Astrocyte (in vitro differentiated cells and primary cell): Measurements from ENCODE around the gene MYO9A. TPM values are rescaled to one million over a fixed set of nuclear protein-coding genes. Genes with fewer than 3 reads are reported as not detected.
"Not testable (repeated sequence)": the region's sequence is repeated elsewhere in the genome, so short reads cannot be mapped to it uniquely, and the experiment has no call there.

Source experiments
- DNase-seq: peaks from one replicate; pipeline ENCODE4 v3.0.0-alpha.2; 2010; ENCODE audit warnings: low read depth
- FAIRE-seq: peaks from 2 replicates; lab custom pipeline; 2011; peaks lifted over from hg19 to GRCh38; lab: Jason Lieb, UNC
- H2AFZ ChIP-seq: 2 replicates; pipeline ENCODE4 v1.6.0; 2012; ENCODE audit warnings: low read depth, low read length, inconsistent platforms
- H3K27ac ChIP-seq: 2 replicates; pipeline ENCODE4 v1.5.1; 2011; ENCODE audit warnings: low read depth, low read length, inconsistent platforms
- H3K27me3 ChIP-seq: 2 replicates; pipeline ENCODE4 v1.6.0; 2011; ENCODE audit warnings: low read length, inconsistent platforms; ENCODE audit not compliant: insufficient read depth
- H3K36me3 ChIP-seq: 2 replicates; pipeline ENCODE4 v1.5.1; 2011; ENCODE audit warnings: low read length, inconsistent platforms; ENCODE audit not compliant: insufficient read depth
- H3K4me1 ChIP-seq: 2 replicates; pipeline ENCODE4 v1.5.1; 2011; ENCODE audit warnings: low read length, inconsistent platforms; ENCODE audit not compliant: insufficient read depth
- H3K4me2 ChIP-seq: 2 replicates; pipeline ENCODE4 v1.6.0; 2012; ENCODE audit warnings: low read length, inconsistent platforms
- H3K4me3 ChIP-seq: 2 replicates; pipeline ENCODE4 v1.5.1; 2011; ENCODE audit warnings: low read depth, mild to moderate bottlenecking, low read length, inconsistent platforms; ENCODE audit not compliant: insufficient read depth
- H3K79me2 ChIP-seq: 2 replicates; pipeline ENCODE4 v1.6.0; 2012; ENCODE audit warnings: mild to moderate bottlenecking, low read length, inconsistent platforms; ENCODE audit not compliant: insufficient read depth
- H3K9ac ChIP-seq: 2 replicates; pipeline ENCODE4 v1.6.0; 2012; ENCODE audit warnings: mild to moderate bottlenecking, low read length, inconsistent platforms
- H3K9me3 ChIP-seq: 2 replicates; pipeline ENCODE4 v1.5.1; 2012; ENCODE audit warnings: low read depth, mild to moderate bottlenecking, low read length, inconsistent platforms; ENCODE audit not compliant: insufficient read depth
- H4K20me1 ChIP-seq: 2 replicates; pipeline ENCODE4 v1.6.0; 2012; ENCODE audit warnings: low read length, inconsistent platforms; ENCODE audit not compliant: insufficient read depth
- H3K27ac Mint-ChIP-seq: one replicate; pipeline ENCODE4 v1.8.0; 2021; ENCODE audit warnings: mild to moderate bottlenecking, mixed read lengths; ENCODE audit not compliant: unreplicated experiment
- H3K27me3 Mint-ChIP-seq: one replicate; pipeline ENCODE4 v1.8.0; 2021; ENCODE audit warnings: low read depth, mixed read lengths; ENCODE audit not compliant: unreplicated experiment
- H3K36me3 Mint-ChIP-seq: one replicate; pipeline ENCODE4 v1.8.0; 2021; ENCODE audit warnings: low read depth, mixed read lengths; ENCODE audit not compliant: unreplicated experiment
- H3K4me1 Mint-ChIP-seq: one replicate; pipeline ENCODE4 v1.8.0; 2021; ENCODE audit warnings: low read depth, mixed read lengths; ENCODE audit not compliant: unreplicated experiment
- H3K4me3 Mint-ChIP-seq: one replicate; pipeline ENCODE4 v1.8.0; 2021; ENCODE audit warnings: mild to moderate bottlenecking, moderate library complexity, mixed read lengths; ENCODE audit not compliant: unreplicated experiment
- H3K9me3 Mint-ChIP-seq: one replicate; pipeline ENCODE4 v1.8.0; 2021; ENCODE audit warnings: mild to moderate bottlenecking, mixed read lengths; ENCODE audit not compliant: unreplicated experiment
- CTCF ChIP-seq: IDR thresholded peaks from 2 replicates; pipeline ENCODE4 v1.5.1; 2011; ENCODE audit warnings: low read depth, mild to moderate bottlenecking, inconsistent platforms, low read length, moderate library complexity; ENCODE audit not compliant: insufficient read depth
- EZH2 ChIP-seq: IDR thresholded peaks from 2 replicates; pipeline ENCODE4 v1.6.1; 2012; ENCODE audit warnings: mild to moderate bottlenecking, low read length, inconsistent platforms; ENCODE audit not compliant: insufficient read depth
- total RNA-seq: library from RNA; stranded (reverse); gene quantifications from 2 replicates; pipeline ENCODE4 v1.2.1, GENCODE V29; 2021

Gene MYO9A
- total RNA-seq, 1 donor from 2014 or later = 26.4 TPM

GRCh38 chr15:72006382-72006781 lies 111.6 kb downstream of the MYO9A start:
- Mint-ChIP-seq H3K4me3 (no peak overlapping the region), H3K36me3 (peaks cover 6% of the 10 kb centered on the region), H3K4me1 (peaks cover 3% of the 10 kb centered on the region), H3K27me3 (no peaks in the 10 kb centered on the region), H3K9me3 (no peaks in the 10 kb centered on the region), H3K27ac (no peak overlapping the region)
- Histone ChIP-seq H3K36me3 (no peaks in the 10 kb centered on the region), H4K20me1 (no peaks in the 10 kb centered on the region), H3K4me3 (no peak overlapping the region), H3K27me3 (no peaks in the 10 kb centered on the region), H3K79me2 (no peaks in the 10 kb centered on the region), H3K4me1 (no peaks in the 10 kb centered on the region), H3K27ac (no peak overlapping the region), H3K4me2 (no peak overlapping the region), H3K9ac (no peak overlapping the region), H2AFZ (no peak overlapping the region), H3K9me3 (no peaks in the 10 kb centered on the region)
- FAIRE-seq (no peak), DNase-seq (no peak)
- TF ChIP-seq EZH2 (no peak), CTCF (no peak)

GRCh38 chr15:72005483-72005882 lies 112.5 kb downstream of the MYO9A start:
- no peak for DNase-seq
- H3K9me3 Mint-ChIP-seq = no peaks in the 10 kb centered on the region
- H4K20me1 ChIP-seq = no peaks in the 10 kb centered on the region
- H3K27ac Mint-ChIP-seq = no peak overlapping the region
- no peak overlapping the region for H3K9ac ChIP-seq
- H3K9me3 ChIP-seq = no peaks in the 10 kb centered on the region
- no peaks in the 10 kb centered on the region for H3K27me3 Mint-ChIP-seq
- H3K4me2 ChIP-seq = no peak overlapping the region
- no peak overlapping the region for H3K27ac ChIP-seq
- H3K36me3 Mint-ChIP-seq = peaks cover 6% of the 10 kb centered on the region
- no peaks in the 10 kb centered on the region for H3K79me2 ChIP-seq
- TF ChIP-seq EZH2 = no peak
- TF ChIP-seq CTCF = no peak
- H3K27me3 ChIP-seq = no peaks in the 10 kb centered on the region
- H2AFZ ChIP-seq = no peak overlapping the region
- H3K4me1 ChIP-seq = no peaks in the 10 kb centered on the region
- H3K4me3 ChIP-seq = no peak overlapping the region
- peaks cover 3% of the 10 kb centered on the region for H3K4me1 Mint-ChIP-seq
- no peak for FAIRE-seq
- H3K36me3 ChIP-seq = no peaks in the 10 kb centered on the region
- no peak overlapping the region for H3K4me3 Mint-ChIP-seq

- peaks cover 3% of the 10 kb centered on the region for H3K36me3 Mint-ChIP-seq
- Histone ChIP-seq H3K27ac (no peak overlapping the region), H3K4me3 (no peak overlapping the region), H3K36me3 (no peaks in the 10 kb centered on the region), H3K27me3 (no peaks in the 10 kb centered on the region), H3K9ac (no peak overlapping the region), H3K79me2 (no peaks in the 10 kb centered on the region), H3K9me3 (no peaks in the 10 kb centered on the region), H4K20me1 (no peaks in the 10 kb centered on the region), H3K4me1 (no peaks in the 10 kb centered on the region), H2AFZ (no peak overlapping the region), H3K4me2 (no peak overlapping the region)
- TF ChIP-seq EZH2 = no peak
- TF ChIP-seq CTCF = no peak
- DNase-seq (no peak), FAIRE-seq (no peak)
- H3K27ac Mint-ChIP-seq = no peak overlapping the region
- no peaks in the 10 kb centered on the region for H3K27me3 Mint-ChIP-seq
- H3K4me1 Mint-ChIP-seq = no peaks in the 10 kb centered on the region
- H3K4me3 Mint-ChIP-seq = no peak overlapping the region
- no peaks in the 10 kb centered on the region for H3K9me3 Mint-ChIP-seq
Measured at GRCh38 chr15:71999807-72000206, 118.1 kb downstream of the MYO9A start.

- H3K4me1 Mint-ChIP-seq, H3K4me3 ChIP-seq, H3K36me3 Mint-ChIP-seq, H3K27ac ChIP-seq, H3K27me3 ChIP-seq, H3K36me3 ChIP-seq, H3K9me3 ChIP-seq, H3K9ac ChIP-seq, H3K4me2 ChIP-seq, H3K27me3 Mint-ChIP-seq, DNase-seq, H4K20me1 ChIP-seq, H2AFZ ChIP-seq, H3K4me1 ChIP-seq, H3K79me2 ChIP-seq, H3K9me3 Mint-ChIP-seq, FAIRE-seq, H3K27ac Mint-ChIP-seq, H3K4me3 Mint-ChIP-seq: not testable (repeated sequence)
Measured at GRCh38 chr15:71998717-71999116, 119.2 kb downstream of the MYO9A start.
